Upper lobe of left lung (tissue), 4 donors: ENCODE results near the gene CMTM2.
A peak's percentile ranks its signal among the peaks of the same experiment; 100 is the strongest.

Experiments used
- CTCF ChIP-seq, 6 experiments: fragments of 450-650 bp in 4 of 6; fragments of 200-600 bp in 2 of 6; sonication (generic) in 2 of 6; IDR thresholded peaks; one replicate each; pipeline ENCODE4 v1.5.1; 2016 to 2019; ENCODE audit warnings: antibody characterized with exemption in 6 of 6
- EP300 ChIP-seq, 4 donors: sonication (generic); formaldehyde crosslinking; IDR thresholded peaks; one replicate each; pipeline ENCODE4 v1.5.1; 2017; ENCODE audit warnings: antibody characterized with exemption in 4 of 4, control low read depth in 2 of 4
- POLR2A ChIP-seq, 4 donors: fragments of 450-650 bp; IDR thresholded peaks; one replicate each; pipeline ENCODE4 v1.5.1; 2016 to 2017; ENCODE audit warnings: antibody characterized with exemption in 4 of 4, mild to moderate bottlenecking in 2 of 4
- POLR2AphosphoS5 ChIP-seq, 2 donors: sonication (generic); formaldehyde crosslinking; IDR thresholded peaks; one replicate each; pipeline ENCODE4 v1.5.1; 2017; ENCODE audit warnings: antibody characterized with exemption in 2 of 2

- no peak for TF ChIP-seq CTCF (IDR thresholded peaks at IDR 0.05)
- TF ChIP-seq POLR2AphosphoS5 (IDR thresholded peaks at IDR 0.05) = no peak
- TF ChIP-seq POLR2A (IDR thresholded peaks at IDR 0.05) = peak in 1 of 4 donors; percentile 9
- TF ChIP-seq EP300 (IDR thresholded peaks at IDR 0.05) = peak in 1 of 4 donors; percentile 25
These were observed 24.5 kb downstream of the CMTM2 start for GRCh38 chr16:66603537-66604375.
